Measurements from ENCODE around the gene RNF20.
A peak's percentile ranks its signal among the peaks of the same experiment; 100 is the strongest.
"Not testable (repeated sequence)": the region's sequence is repeated elsewhere in the genome, so short reads cannot be mapped to it uniquely, and the experiment has no call there.

The RNF20 gene

DNA sequence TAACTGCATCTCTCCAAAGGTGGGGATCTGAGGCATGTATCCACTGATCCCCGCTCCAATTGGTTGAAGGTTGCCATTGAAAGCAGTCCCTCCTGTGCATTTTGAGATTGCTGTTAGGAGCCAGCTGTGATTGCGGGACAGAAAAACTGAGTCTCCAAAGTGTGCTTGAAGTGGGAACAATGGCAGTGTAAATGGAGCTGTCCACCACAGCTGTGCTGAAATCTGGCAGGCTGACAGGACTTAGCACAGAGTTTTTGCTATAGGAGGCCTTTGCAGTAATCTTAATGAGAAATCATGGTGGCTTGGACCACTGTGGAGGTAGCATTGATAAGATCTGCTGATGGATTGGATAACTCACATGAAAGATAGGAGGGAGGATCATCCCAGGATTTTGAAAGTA lies 3.3 kb downstream of the RNF20 start:
- DNase-seq: peak; percentile 30

DNA sequence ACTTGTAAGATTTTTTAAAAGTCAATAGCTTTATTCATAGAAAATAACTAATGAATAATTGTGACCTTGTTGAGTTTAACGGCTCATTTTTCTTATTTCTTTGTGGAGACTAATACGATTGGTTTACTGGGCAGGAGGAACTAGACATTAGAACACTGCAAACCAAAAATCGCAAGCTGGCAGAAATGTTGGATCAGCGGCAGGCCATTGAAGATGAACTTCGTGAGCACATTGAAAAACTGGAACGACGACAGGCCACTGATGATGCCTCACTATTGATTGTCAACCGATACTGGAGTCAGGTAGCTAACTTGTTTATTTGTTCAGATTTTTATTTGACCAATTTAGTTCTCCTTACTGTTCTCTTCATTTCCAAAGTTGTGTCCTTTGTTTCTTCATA lies 6.4 kb downstream of the RNF20 start:
- no peak for DNase-seq

DNA sequence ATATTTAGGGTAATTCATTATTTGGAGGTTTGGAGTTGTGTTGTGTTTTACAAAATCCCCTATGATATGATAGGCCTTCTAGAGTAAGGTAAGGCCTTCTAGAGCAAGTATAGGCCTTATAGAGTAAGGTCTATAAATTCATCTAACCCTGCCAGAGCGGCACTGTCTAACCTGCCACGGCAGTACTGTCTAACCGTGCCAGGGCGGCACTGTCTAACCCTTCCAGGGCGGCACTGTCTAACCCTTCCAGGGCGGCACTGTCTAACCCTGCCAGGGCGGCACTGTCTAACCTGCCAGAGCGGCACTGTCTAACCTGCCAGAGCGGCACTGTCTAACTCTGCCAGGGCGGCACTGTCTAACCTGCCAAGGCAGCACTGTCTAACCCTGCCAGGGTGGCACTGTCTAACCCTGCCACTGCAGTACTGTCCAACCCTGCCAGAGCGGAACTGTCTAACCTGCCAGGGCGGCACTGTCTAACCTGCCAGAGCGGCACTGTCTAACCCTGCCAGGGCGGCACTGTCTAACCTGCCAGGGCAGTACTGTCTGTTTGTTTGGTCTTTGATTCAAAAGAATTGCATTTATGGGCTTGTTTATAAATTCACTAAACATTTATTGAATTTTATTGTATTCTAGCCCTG lies 9.6 kb downstream of the RNF20 start:
- no peak for DNase-seq

DNA sequence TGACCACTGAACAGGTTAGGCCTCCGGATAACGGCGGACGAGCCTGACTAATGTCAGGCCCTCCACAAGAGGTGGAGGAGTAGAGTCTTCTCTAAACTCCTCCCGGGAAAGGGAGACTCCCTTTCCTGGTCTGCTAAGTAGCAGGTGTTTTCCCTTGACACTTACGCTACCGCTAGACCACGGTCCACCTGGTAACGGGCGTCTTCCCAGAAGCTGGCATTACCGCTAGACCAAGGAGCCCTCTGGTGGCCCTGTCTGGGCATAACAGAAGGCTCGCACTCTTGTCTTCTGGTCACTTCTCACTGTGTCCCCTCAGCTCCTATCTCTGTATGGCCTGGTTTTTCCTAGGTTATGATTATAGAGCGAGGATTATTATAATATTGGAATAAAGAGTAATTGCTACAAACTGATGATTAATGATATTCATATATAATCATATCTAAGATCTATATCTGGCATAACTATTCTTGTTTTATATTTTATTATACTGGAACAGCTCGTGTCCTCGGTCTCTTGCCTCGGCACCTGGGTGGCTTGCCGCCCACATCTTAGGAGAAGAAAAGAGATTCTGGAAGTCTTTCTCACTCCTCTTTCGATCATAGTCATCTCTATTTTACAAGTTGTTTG lies 15.9 kb downstream of the RNF20 start:
- not testable (repeated sequence) for DNase-seq

DNA sequence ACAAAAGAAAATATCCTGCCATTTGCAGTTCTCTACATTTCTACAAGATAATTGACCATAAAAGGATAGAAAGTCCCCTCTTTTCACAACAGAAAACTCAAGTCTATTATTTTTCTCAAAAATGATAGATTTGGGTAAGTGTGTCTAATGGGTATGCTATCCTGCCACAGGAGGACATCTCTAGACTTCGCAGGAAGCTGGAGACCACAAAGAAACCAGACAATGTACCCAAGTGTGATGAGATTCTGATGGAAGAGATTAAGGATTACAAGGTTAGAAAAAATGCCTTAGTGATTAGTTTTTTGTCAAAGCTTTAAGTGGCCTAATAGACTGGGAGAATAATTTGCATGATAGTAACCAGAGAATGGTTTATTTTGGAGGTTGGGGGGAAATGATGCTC lies 28.1 kb downstream of the RNF20 start:
- no peak for DNase-seq

DNA sequence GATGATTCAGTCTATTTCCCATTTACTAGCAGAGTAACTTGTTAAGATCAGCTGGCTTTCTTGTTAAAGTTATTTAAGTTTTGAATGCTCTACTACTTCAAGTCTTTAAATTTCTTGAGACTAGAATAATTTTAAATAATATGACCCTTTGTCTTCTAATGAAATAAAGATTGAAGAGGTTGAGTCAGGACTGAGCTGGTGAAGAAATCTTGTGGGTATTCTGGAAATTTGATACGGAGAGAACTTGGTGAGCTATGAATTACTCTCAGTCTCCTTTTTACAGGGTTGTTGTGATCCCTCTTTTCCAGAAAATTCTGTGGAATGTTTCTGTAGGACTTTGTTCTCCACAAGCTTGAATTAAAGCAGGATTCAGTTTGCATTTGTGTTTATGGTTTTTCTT lies 29.3 kb downstream of the RNF20 start:
- DNase-seq: no peak

DNA sequence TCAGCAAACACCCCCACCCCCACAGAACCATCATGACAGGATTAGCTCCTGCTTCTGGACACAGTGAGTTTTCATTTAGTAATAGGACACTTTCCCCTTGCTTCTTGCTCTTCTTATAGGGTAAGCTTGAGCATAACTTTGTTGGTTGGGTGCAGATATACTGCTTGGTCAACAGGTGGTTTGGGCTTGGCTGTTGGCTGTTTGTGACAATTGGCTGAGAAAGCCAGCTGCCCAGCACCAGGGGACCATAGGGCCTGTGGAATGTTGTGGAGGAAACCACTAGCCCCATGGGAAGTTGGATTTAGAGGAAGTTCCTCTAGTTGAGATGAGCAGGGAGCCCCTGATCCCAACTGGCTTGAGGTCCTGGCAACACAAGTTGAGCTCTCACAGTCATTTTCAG lies 30.6 kb downstream of the RNF20 start:
- DNase-seq: no peak

DNA sequence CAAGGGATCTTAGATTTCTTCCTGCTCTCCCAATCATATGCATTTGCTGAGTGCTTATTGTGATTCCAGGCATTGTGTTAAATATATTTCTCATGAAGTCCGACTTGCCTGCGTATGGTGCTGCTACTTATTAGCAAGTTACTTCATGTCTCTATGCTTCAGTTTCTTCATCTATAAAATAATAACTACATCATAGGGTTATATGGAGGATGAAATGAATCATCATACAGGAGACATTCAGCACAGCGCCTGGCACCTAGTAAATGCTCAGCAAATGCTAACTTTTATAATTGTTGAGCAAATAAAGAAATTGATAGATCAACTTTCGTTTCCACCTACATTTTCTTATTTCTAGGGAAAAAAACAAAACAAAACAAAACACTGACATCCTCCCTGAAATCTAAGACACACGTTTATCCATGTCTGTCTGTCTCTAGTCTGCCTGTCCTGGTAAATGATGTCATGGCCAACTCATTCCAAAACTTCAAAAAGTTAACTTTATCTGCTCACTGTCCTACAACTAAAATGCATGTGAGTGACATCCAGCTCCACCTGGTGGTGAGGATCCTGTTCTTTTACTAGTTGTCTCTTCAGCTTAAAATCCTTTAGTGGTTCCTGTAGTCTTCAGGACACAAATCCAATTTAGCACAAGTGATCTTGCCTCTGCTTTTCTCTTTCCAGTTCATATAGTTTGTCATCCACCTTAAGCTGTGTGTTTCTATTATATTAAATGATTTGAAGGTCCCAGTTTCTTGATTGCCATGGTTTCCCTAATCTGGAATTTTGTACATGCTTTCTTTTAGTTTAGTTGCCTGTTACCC lies 33.5 kb downstream of the RNF20 start:
- peak; percentile 43 for DNase-seq

DNA sequence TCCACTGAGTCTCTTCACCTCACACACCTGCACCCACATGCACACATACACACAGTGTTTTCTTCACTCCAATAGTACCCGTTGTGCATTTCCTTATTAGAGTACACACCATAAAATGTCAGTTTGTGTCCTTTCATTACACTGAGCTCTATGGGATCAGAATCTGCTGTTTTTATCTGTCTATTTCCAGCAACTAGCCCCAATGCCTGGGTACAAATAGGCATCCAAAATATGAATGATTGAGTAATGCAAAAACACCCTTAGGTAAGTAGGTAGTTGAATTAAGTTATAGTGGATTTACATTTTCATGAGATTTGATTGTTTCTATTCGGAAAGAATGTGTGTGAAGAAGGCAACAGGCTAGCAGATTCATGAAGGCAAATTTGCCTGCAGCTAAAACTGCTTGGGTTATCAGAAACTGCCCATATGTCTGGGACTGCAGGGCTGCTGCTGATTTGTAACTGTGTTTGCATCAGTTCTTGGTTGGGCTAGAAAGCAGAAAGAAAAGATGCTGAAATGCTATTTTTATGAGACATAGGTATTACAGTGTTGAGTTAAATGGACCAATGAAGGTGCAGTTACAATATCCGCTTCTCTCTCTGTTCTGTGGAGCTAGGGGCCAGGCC lies 34.2 kb downstream of the RNF20 start:
- no peak for DNase-seq

DNA sequence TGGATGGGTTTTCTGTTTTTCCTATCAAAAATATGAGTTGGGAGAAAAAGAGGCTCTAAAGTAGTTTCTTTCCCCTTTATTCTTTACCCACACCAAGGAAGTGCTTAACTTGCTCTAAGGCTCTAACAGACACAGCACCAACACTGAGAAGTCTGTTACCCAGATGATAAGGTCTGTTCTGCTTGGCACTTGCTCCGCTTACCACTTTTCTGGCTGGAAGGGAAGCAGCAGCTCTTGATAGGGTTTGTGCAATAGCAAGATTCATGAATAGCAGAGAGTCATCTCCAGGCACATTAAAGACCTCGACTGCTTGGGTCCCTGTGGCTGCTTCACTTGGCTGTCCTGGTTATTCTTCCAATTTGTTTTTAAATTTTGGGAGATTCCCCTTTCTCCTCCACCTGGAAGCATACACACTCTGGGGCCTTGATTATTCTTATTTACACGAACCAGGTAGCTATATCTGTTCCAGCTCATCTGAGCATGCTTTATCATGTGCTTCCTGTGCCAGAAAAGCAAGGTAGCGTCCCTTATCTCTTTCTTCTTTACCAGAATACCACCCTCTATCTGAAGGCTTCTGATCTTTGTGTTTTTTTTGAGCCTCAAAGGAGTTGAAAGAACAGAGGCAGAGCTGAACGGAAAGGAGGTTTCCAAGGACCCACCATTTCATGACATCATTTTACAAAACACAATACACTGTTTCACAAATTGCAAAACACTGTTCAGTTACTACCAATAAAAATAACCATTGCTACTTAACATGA lies 36.3 kb downstream of the RNF20 start:
- DNase-seq: no peak

DNA sequence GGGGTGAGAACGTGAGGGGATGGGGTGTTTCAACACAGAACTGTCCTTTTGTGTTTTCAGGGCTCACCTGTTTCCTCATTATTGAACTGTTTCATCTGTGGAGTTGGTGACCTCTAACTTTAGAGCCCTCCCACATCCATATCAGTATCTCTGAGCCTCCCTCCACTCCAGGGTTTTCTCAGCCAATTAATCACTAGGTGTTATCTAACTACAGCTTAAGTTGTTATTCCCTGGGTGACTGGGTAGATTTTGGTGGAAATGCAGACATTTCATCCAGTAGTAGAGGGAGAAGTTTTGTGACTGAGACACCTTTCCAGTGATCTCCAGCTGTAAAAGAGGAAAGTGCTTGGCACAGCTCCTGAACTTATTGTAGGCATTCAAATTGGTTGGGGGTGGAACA lies 37.5 kb downstream of the RNF20 start:
- no peak for DNase-seq

DNA sequence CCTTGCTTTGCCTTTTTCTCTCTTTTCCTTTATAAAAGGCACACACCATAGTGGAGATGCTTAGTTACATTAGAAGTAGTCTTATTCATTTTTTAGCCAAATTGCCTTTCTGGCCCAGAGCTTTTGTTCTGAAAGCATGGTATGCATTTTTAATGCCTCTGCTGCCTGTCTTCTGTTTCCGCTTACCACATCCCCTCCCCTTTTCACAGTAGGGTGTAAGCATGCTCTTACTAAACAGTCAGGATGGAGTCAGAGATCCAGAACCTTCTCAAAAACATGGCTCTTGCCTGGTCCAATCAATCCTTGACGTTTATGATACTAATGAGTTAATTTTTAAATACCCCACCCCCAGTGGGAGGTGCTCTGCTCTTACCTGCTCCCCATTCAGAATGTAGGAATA lies 38.7 kb downstream of the RNF20 start:
- DNase-seq: no peak

DNA sequence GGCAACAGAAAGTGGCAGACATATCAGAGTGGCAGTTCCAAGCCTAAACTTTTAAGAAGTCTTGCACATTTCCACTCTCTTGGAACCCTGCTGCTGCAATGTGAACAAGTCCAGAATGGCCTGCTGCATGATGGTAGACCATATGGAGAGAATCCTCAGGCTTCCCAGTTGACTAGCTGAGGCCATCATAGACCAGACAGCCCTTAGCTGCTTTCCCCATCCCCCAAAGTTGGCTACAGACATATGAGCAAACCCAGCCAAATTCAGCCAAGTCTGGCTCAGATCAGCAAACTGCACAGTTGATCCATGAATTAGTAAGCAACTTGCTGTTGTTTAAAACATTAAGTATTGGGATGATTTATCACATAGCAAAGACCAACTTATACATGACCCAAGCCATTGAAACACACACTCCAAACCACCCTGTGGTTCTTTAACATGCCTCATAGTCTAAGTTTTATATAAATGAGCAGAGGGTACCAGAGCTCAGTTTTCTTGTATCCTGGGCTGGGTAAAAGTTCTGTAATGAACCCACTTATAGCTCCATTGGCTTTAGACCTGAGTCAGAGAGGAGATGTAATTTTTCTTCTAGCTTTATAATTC lies 41.2 kb downstream of the RNF20 start:
- no peak for DNase-seq

DNA sequence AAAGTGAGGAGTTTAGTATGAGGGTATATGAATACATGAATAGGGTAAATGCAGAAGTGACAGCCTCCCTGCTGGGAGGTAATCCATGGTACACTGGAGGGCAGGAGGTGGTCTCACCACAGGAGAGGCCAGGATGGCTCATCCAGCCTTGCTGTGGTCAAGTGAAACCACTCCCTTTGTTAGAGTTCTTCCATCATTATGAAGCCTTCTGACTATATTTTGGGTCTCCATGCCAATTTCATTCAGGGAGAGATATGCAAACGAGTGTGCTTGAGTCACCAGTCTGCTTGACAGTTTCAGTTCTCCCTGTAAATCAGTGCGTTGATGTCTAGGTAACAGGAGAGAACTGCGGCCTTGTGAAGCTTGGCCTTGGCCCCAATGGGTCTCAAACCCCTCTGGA lies 44.7 kb downstream of the RNF20 start:
- peak; percentile 6 for DNase-seq

DNA sequence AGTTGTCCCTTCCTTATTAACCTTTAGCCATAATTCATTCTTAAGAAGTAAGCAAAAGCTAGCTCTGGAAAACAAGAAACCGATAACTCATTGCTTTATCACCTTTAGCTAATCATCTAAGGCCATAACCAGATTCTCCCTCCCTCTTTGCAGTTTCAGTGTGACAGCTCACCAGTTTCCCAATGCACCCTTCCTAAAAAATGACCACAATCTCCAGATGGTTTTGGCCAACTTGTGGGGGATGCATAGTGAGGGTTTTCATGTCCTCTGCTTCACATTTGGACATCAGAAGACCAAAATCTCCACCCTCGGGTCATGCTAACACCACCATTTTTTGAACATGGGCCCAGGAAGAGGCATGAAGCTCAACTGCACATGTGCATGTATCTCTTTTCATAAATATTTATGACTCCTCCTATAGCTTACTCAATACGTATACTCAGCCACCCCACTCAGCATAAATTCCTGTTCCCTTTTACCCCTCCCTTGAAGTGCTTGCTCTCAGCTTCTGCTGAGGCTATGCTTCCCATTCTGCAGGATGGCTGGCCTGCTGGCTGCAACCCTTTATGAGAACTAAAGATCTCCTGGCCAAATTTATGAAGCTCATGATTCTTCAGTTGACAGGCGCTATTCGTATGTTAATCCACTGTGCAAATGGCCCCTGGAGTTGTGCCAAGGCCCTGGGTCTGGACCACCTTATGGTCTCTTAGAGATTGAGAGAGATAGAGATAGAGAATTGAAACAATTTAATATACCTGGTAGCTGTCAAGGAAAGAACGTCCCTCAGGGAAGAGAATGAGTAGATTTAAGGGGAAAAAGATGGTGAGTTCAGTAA lies 46.3 kb downstream of the RNF20 start:
- no peak for DNase-seq

DNA sequence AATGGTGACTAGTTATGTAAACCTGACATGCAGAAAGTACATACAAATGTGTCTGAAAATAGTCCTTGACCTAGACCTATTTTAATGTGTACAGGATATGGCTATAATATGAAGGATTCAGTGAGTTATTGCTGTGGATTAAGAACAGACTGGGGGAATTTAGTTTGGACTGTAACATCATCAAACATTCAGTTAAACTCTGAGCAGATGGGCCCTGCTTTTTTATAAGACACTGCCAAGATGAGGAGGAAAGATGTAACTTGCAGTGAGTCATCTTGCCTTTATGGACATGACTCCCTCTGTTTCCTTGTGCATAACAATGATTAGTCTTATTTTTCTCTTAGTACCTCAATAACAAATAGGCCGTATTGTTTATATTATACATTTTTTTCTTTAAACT lies 48.9 kb downstream of the RNF20 start:
- DNase-seq: peak; percentile 58

DNA sequence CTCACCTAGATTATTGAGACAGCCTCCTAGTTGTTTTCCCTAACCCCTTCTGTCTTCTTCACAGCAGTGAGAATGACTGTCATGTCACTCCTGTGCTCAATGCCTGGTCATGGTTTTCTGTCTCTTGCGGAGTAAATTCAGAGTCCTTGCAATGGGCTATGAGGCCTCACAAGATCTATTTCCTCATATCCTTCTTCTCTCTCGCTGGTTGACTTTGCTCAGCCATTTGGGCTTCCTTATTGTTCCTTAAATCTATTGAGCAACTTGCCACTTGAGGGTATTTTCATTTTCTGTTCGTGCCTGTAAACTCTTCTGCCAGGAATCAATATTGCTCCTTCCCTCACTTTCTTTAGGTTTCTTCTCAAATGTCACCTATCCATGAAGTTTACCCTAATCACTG lies 52.1 kb downstream of the RNF20 start:
- no peak for DNase-seq

DNA sequence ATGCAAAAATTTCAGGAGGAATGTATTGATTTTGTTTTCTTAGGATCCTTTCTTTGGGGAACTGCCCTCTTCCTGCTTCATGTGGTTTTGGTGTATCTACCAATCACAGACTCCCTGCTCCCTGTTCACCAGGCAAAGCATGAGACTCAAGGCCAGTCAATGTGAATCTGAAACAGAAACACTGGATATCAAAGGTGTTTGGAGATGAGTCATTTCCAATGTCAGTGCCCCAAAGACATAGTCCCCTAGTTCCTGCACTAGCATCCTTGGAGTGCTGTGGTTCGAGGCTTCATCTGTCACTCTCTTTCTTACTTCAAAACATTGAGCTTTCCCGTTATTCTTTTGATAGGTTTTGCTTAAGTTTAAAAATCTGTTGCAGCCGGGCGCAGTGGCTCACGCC lies 53.0 kb downstream of the RNF20 start:
- no peak for DNase-seq

DNA sequence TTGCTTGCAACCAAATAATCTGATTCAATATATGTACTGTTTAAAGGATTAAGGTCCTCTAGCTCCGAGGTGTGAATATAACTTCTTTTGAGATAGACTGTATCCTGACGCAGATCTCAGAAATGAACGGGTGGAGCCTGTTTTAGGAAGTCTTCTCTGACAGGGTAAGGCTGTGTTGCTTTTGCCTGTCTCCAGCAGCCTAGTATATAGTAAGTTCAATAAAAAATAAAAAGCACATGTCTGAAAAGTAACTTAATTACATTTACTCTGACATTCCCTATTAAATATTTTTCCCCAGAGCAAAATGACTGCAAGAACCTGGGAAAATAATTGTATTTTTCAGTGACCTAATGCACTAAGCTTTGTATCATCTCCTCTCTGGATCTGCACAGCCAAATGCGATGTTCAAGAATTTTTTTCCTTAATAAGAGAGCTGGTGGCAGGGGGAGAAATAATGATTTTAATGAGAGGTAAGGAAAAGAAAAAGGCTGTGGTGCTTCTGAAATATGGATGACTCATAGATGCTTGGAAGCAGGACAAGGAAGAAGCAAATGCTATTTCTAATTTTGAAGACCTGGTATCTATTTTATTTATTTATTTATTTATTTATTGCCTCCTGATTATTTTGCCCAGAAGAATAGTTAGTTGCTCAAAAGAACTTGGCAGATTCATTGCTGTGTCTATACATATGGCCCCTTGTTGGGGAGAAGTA lies 53.8 kb downstream of the RNF20 start:
- DNase-seq: no peak

DNA sequence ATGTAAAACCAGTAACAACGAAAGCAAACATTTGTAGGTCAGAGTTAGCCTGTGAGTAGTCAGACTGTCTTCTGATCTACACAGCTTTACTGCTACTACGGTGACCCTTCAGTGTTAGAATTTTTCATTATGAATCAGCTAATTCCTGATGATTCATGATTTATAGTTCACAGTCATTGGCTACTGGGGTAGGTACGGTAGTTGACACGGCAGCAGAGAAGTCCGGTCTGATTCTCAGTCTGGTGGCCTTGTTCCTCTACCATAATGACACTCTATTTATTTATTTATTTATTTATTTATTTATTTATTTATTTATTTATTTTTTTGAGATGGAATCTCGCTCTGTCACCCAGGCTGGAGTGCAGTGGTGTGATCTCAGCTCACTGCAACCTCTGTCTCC lies 56.4 kb downstream of the RNF20 start:
- DNase-seq: peak; percentile 75

DNA sequence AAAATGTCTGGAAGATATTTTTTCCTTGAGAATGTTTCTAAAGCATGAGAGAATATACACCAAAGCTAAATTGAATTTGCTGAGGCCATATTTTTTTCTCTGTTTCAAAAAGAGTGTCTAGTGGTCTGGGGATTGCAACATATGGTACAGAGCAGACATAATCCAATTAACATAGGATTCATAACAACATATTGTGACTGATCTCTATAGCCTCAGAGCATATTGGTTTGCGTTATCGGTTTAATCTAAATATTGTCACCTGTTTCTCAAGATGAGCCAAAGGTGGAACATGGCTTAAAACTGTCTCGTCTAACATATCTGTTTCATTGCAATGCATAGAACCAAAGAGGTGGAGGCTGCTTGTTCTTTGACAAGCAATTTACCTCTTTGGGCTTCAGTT lies 57.2 kb downstream of the RNF20 start:
- no peak for DNase-seq
